ENCODE measurements around the gene SHROOM2. TPM values are rescaled to one million over a fixed set of nuclear protein-coding genes. Genes with fewer than 3 reads are reported as not detected.

The SHROOM2 gene
- total and polyA plus RNA-seq, 9 donors = 7.6 to 16.8 (median 11.7) TPM

DNA sequence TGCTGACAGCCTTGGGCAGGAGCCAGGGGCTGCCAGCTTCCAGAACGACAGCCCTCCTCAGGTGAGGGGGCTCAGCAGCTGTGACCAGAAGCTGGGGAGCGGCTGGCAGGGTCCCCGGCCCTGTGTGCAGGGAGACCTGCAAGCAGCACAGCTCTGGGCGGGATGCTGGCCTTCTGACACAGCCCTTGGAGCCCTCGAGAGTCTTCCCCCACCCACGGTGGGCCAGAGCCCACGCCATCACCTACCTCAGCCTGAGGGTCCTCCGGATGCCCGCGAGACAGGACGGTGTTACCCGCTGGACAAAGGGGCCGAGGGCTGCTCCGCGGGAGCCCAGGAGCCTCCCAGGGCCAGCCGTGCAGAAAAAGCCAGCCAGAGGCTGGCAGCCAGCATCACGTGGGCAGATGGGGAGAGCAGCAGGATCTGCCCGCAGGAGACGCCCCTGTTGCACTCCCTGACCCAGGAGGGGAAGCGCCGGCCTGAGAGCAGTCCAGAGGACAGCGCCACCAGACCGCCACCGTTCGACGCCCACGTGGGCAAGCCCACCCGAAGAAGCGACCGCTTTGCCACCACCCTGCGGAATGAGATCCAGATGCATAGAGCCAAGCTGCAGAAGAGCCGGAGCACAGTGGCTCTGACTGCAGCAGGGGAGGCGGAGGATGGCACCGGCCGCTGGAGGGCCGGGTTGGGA is 109.1 kb downstream of the SHROOM2 start:
- intact Hi-C loops (cut with DNase I) = no loop called here

DNA sequence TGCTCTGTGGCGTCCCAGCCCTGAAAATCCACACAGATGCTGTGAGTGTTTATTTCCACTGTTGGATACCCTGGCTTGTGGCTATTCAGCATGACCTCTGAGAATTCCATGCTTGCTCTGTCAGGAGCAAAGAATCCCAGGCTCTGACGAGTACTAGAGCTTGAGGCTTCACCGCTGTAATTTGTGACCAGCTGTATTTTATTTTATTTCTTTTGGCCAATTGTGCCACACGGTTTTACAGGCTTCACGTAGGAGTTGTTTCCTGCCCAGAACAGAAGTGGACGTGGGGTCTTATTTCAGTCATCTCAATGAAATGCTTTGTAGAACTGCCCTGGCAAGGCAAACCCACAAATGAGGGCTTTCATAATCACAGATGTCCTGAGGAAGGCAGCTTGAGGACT is 111.5 kb downstream of the SHROOM2 start:
- TF ChIP-seq EP300 (IDR thresholded peaks at IDR 0.05) (no peak), POLR2A (IDR thresholded peaks at IDR 0.05) (no peak)
- TF ChIP-seq, protein P1, sequence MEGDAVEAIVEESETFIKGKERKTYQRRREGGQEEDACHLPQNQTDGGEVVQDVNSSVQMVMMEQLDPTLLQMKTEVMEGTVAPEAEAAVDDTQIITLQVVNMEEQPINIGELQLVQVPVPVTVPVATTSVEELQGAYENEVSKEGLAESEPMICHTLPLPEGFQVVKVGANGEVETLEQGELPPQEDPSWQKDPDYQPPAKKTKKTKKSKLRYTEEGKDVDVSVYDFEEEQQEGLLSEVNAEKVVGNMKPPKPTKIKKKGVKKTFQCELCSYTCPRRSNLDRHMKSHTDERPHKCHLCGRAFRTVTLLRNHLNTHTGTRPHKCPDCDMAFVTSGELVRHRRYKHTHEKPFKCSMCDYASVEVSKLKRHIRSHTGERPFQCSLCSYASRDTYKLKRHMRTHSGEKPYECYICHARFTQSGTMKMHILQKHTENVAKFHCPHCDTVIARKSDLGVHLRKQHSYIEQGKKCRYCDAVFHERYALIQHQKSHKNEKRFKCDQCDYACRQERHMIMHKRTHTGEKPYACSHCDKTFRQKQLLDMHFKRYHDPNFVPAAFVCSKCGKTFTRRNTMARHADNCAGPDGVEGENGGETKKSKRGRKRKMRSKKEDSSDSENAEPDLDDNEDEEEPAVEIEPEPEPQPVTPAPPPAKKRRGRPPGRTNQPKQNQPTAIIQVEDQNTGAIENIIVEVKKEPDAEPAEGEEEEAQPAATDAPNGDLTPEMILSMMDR (IDR thresholded peaks at IDR 0.05) = no peak

More for the DNA sequence above, 109.1 kb downstream of the SHROOM2 start:
- Histone ChIP-seq H3K27me3 (no peaks in the 10 kb centered on the region), H3K4me3 (no peak overlapping the region), H3K36me3 (no peaks in the 10 kb centered on the region), H3K4me1 (ENCODE audit: insufficient read depth) (peaks cover 6% of the 10 kb centered on the region), H3K27ac (no peak overlapping the region), H3K9me3 (no peaks in the 10 kb centered on the region)
- TF ChIP-seq EP300 (IDR thresholded peaks at IDR 0.05) (no peak), POLR2A (IDR thresholded peaks at IDR 0.05) (no peak)
- TF ChIP-seq, protein P1 (IDR thresholded peaks at IDR 0.05) = no peak
- no peak for DNase-seq
- WGBS, 3 donors = 89 to 93% (median 90%) methylated on average over 34 to 36 of the region's 36 CpGs

DNA sequence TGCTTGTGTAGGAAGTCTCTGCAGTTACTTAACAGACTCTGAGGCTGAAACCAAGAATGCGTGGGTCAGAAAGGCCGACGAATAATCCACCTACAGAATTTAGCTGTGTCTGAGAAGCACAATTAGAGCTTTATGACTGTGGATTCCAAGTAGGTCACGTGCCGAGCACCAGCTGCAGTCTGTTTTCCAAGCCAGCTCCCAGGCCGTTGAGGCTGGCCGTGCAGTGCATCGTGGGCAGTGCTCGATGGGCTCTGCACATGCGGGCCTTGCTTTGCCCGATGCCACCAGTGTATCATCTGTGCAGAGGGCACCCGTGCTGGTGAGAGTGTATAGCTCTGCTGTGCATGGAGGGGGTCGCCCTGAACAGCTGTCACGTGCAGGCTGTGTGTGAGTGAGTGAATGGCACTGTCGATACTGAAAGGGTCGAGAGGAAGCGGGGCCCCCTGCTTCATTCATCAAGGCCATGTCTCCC is 113.4 kb downstream of the SHROOM2 start:
- H3K36me3 ChIP-seq = no peaks in the 10 kb centered on the region
- intact Hi-C loops (cut with DNase I) = no loop called here
- H3K4me1 ChIP-seq (ENCODE audit: insufficient read depth) = peaks cover 2% of the 10 kb centered on the region
- H3K9me3 ChIP-seq = no peaks in the 10 kb centered on the region
- no peak overlapping the region for H3K27ac ChIP-seq
- peak in 4 of 5 donors; percentile 37 to 67 (median 52) for DNase-seq
- no peak overlapping the region for H3K4me3 ChIP-seq
- 27 to 54% (median 48%) methylated on average over 16 to 17 of the region's 17 CpGs for WGBS, 3 donors
- TF ChIP-seq EP300 (IDR thresholded peaks at IDR 0.05) (no peak), POLR2A (IDR thresholded peaks at IDR 0.05) (no peak)
- TF ChIP-seq, protein P1 (IDR thresholded peaks at IDR 0.05) = no peak
- H3K27me3 ChIP-seq = no peaks in the 10 kb centered on the region

More for the DNA sequence above, 111.5 kb downstream of the SHROOM2 start:
- intact Hi-C loops (cut with DNase I) = no loop called here
- 34% methylated on average over 6 of the region's 6 CpGs for WGBS, 3 donors
- H3K9me3 ChIP-seq = no peaks in the 10 kb centered on the region
- peaks cover 2% of the 10 kb centered on the region for H3K4me1 ChIP-seq (ENCODE audit: insufficient read depth)
- H3K27me3 ChIP-seq = no peaks in the 10 kb centered on the region
- no peak overlapping the region for H3K27ac ChIP-seq
- H3K36me3 ChIP-seq = no peaks in the 10 kb centered on the region
- no peak for DNase-seq
- no peak overlapping the region for H3K4me3 ChIP-seq

DNA sequence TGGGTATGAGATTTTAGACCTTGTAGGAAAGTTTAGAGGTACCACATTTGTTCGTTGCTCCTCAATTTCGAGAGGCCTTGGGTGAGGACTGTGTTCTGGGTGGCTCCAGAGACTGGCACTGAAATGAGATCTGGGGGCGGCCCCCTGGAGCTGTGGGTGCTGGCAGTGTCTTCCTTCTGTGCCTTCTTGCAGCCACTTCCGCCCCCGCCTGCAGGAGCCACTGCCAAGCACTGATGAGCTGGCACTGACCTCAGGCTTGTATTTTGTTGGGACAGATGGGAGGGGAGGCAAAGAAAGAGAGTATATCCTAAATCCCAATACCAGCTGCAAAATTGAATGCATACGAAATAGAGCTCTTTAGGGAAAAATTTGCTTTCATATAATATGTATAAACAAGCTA is 116.4 kb downstream of the SHROOM2 start:
- peaks cover 4% of the 10 kb centered on the region for H3K4me1 ChIP-seq (ENCODE audit: insufficient read depth)
- no peak for DNase-seq
- intact Hi-C loops (cut with DNase I) = no loop called here
- H3K27me3 ChIP-seq = no peaks in the 10 kb centered on the region
- WGBS, 3 donors = 71 to 82% (median 80%) methylated on average over 6 of the region's 6 CpGs
- TF ChIP-seq EP300 (IDR thresholded peaks at IDR 0.05) (no peak), POLR2A (IDR thresholded peaks at IDR 0.05) (no peak)
- TF ChIP-seq, protein P1 (IDR thresholded peaks at IDR 0.05) = no peak
- no peaks in the 10 kb centered on the region for H3K9me3 ChIP-seq
- H3K27ac ChIP-seq = no peak overlapping the region
- no peak overlapping the region for H3K4me3 ChIP-seq
- no peaks in the 10 kb centered on the region for H3K36me3 ChIP-seq
